ENCODE data around the gene GALNT16.

- TF ChIP-seq POLR2A (IDR thresholded peaks at IDR 0.05; ENCODE audit: extremely low read depth, insufficient read length) = no peak
- TF ChIP-seq CTCF (IDR thresholded peaks at IDR 0.05; ENCODE audit: low read depth, low read length) = no peak
- no peak for TF ChIP-seq MAX (IDR thresholded peaks at IDR 0.05; ENCODE audit: low read depth, low read length)
- no peak for TF ChIP-seq MYC (IDR thresholded peaks at IDR 0.05; ENCODE audit: low read depth, low read length)
These were observed 1.9 kb downstream of the GALNT16 start for GRCh38 chr14:69261761-69262331.

All from NB4 (cell line).